HepG2 (cell line): ENCODE results near the gene RPUSD2. TPM values are rescaled to one million over a fixed set of nuclear protein-coding genes. Genes with fewer than 3 reads are reported as not detected.

Experiments
- ATAC-seq: fragments of 200-7000 bp; cut with Tn5 transposase; 3 replicates; pipeline ENCODE4 v1.9.1; 2020; ENCODE audit warnings: mild to moderate bottlenecking, moderate library complexity
- BruUV-seq: library from RNA; stranded (reverse); fragments of 400-500 nt; replicated peaks from 2 replicates; lab custom pipeline; 2021; lab: Mats Ljungman, UMichigan
- CTCF ChIA-PET: fragments of 300-600 bp; formaldehyde crosslinking; extraction: SDS; loops from one replicate; lab custom pipeline; 2021; ENCODE audit warnings: low total read pairs, inconsistent platforms, low intra/inter-chr PET ratio; lab: Yijun Ruan, JAX
- POLR2A ChIA-PET: fragments of 350-600 bp; sonication (Branson Sonifier 250); formaldehyde crosslinking; loops from one replicate; lab custom pipeline; 2020; ENCODE audit warnings: antibody characterized with exemption, inconsistent platforms; lab: Yijun Ruan, JAX
- DNase-seq: peaks from one replicate; pipeline ENCODE4 v3.0.0-alpha.2; 2015; ENCODE audit warnings: low spot score
- FAIRE-seq: peaks from 3 replicates; lab custom pipeline; 2011; peaks lifted over from hg19 to GRCh38; lab: Jason Lieb, UNC
- H2AFZ ChIP-seq: one replicate; pipeline ENCODE4 v1.6.1; 2011; ENCODE audit warnings: low read length, inconsistent platforms
- H3K27ac ChIP-seq: fragments of 300-600 bp; 3 replicates; pipeline ENCODE4 v1.8.0; 2011; ENCODE audit warnings: mixed run types, mild to moderate bottlenecking, mixed read lengths, low read length, inconsistent platforms; ENCODE audit not compliant: insufficient read depth; ENCODE audit errors: extremely low read length
- H3K27me3 ChIP-seq, 2 experiments: fragments of 200-600 bp in 1 of 2; 2 replicates in 1 of 2; 3 replicates in 1 of 2; pipeline versions ENCODE4 v1.6.0 to v1.8.0; 2011; ENCODE audit warnings: low read length in 2 of 2, mild to moderate bottlenecking in 2 of 2, moderate library complexity in 2 of 2, inconsistent platforms in 1 of 2; ENCODE audit not compliant: insufficient read depth in 2 of 2, control insufficient read depth in 1 of 2
- H3K36me3 ChIP-seq, 2 experiments: fragments of 200-600 bp in 1 of 2; replicated peaks in 1 of 2; 2 replicates in 1 of 2; 3 replicates in 1 of 2; pipeline versions ENCODE4 v1.5.1 to v1.8.0; 2011; ENCODE audit warnings: low read length in 2 of 2, inconsistent platforms in 1 of 2; ENCODE audit not compliant: insufficient read depth in 2 of 2, control insufficient read depth in 1 of 2
- H3K4me1 ChIP-seq: 2 replicates; pipeline ENCODE4 v1.5.1; 2012; ENCODE audit warnings: low read length, inconsistent platforms; ENCODE audit not compliant: insufficient read depth
- H3K4me2 ChIP-seq: 2 replicates; pipeline ENCODE4 v1.6.0; 2011; ENCODE audit warnings: low read depth, low read length, inconsistent platforms
- H3K4me3 ChIP-seq, 3 experiments: fragments of 200-600 bp in 1 of 3; sonication (generic), shearing (Covaris generic) in 1 of 3; replicated peaks in 1 of 3; 2 replicates each; pipeline ENCODE4 v1.5.1; 2011 to 2016; ENCODE audit warnings: low read length in 3 of 3, inconsistent platforms in 2 of 3, low read depth in 2 of 3, mild to moderate bottlenecking in 2 of 3, control low read depth in 1 of 3, mixed read lengths in 1 of 3; ENCODE audit not compliant: insufficient read depth in 1 of 3
- H3K79me2 ChIP-seq: one replicate; pipeline ENCODE4 v1.6.1; 2011; ENCODE audit warnings: low read length, inconsistent platforms; ENCODE audit not compliant: insufficient read depth
- H3K9ac ChIP-seq: 2 replicates; pipeline ENCODE4 v1.6.0; 2011; ENCODE audit warnings: mild to moderate bottlenecking, low read depth, low read length, inconsistent platforms; ENCODE audit not compliant: insufficient read depth
- H3K9me3 ChIP-seq: 2 replicates; pipeline ENCODE4 v1.5.1; 2012; ENCODE audit warnings: mild to moderate bottlenecking, low read length
- H4K20me1 ChIP-seq: 2 replicates; pipeline ENCODE4 v1.6.0; 2011; ENCODE audit warnings: inconsistent platforms, mild to moderate bottlenecking, low read length, moderate library complexity; ENCODE audit not compliant: insufficient read depth
- ADNP ChIP-seq: sonication (generic); formaldehyde crosslinking; IDR thresholded peaks from 2 replicates; pipeline ENCODE4 v1.4.0; 2020; ENCODE audit warnings: missing genetic modification reagents
- ARHGAP35 ChIP-seq: sonication (generic); formaldehyde crosslinking; IDR thresholded peaks from 2 replicates; pipeline ENCODE4 v1.9.0; 2022; ENCODE audit warnings: mild to moderate bottlenecking, inconsistent platforms, moderate library complexity, missing genetic modification reagents, borderline replicate concordance
- ATF3 ChIP-seq: sonication (generic); formaldehyde crosslinking; IDR thresholded peaks from 2 replicates; pipeline ENCODE4 v1.4.0; 2020; ENCODE audit warnings: missing genetic modification reagents
- BHLHE40 ChIP-seq: IDR thresholded peaks from 2 replicates; pipeline ENCODE4 v1.6.1; 2011; ENCODE audit warnings: low read length, improper control_type of control experiment
- EEA1 ChIP-seq: sonication (generic); formaldehyde crosslinking; IDR thresholded peaks from 2 replicates; pipeline ENCODE4 v1.5.1; 2020; ENCODE audit warnings: mild to moderate bottlenecking, missing genetic modification reagents, borderline replicate concordance
- FOXK2 ChIP-seq: fragments of 450-650 bp; IDR thresholded peaks from 2 replicates; pipeline ENCODE4 v1.6.1; 2016
- HNRNPH1 ChIP-seq: fragments of 200-400 bp; formaldehyde crosslinking; optimal IDR thresholded peaks from 2 replicates; pipeline ENCODE3; 2017; ENCODE audit warnings: mild to moderate bottlenecking, low read depth, low read length
- IKZF4 ChIP-seq: sonication (generic); formaldehyde crosslinking; IDR thresholded peaks from 2 replicates; pipeline ENCODE4 v1.5.1; 2020; ENCODE audit warnings: borderline replicate concordance, mild to moderate bottlenecking, low read depth, missing genetic modification reagents; ENCODE audit errors: not compliant biosample characterization
- PCBP2 ChIP-seq: fragments of 200-400 bp; formaldehyde crosslinking; optimal IDR thresholded peaks from 2 replicates; pipeline ENCODE3; 2018; ENCODE audit warnings: low read length, low read depth; ENCODE audit not compliant: poor library complexity, severe bottlenecking
- ZFX ChIP-seq: sonication (generic); formaldehyde crosslinking; IDR thresholded peaks from 2 replicates; pipeline ENCODE4 v1.4.0; 2020; ENCODE audit warnings: mild to moderate bottlenecking, low read depth, missing genetic modification reagents, moderate library complexity
- ZNF546 ChIP-seq: sonication (generic); formaldehyde crosslinking; conservative IDR thresholded peaks from 2 replicates; pipeline ENCODE4 v1.8.1; 2023; ENCODE audit warnings: mild to moderate bottlenecking, missing genetic modification reagents
- ZSCAN21 ChIP-seq: sonication (generic); formaldehyde crosslinking; IDR thresholded peaks from 2 replicates; pipeline ENCODE4 v1.8.0; 2022; ENCODE audit warnings: mild to moderate bottlenecking, missing genetic modification reagents, moderate library complexity, borderline replicate concordance
- ZZZ3 ChIP-seq: sonication (generic); formaldehyde crosslinking; IDR thresholded peaks from 2 replicates; pipeline ENCODE4 v1.4.0; 2020; ENCODE audit warnings: missing genetic modification reagents, mild to moderate bottlenecking, borderline replicate concordance
- WGBS: methylation state at CpG from one replicate; pipeline ENCODE4 v1.1.6; 2017; ENCODE audit warnings: low lambda C conversion rate; 5-methylcytosine and 5-hydroxymethylcytosine counted together
- in situ Hi-C: cut with HindIII; loops from 2 replicates; pipeline ENCODE4 v1.10.0; 2017; ENCODE audit warnings: low pct_unique_long_range_greater_than_20kb; ENCODE audit not compliant: extremely low pct_ligation_motif_present
- intact Hi-C: fragments of 100-400 bp; cut with micrococcal nuclease; formaldehyde crosslinking; loops from one replicate; pipeline ENCODE4 v1.10.0; 2022; ENCODE audit not compliant: unreplicated experiment
- polyA plus RNA-seq, 8 experiments: library from polyadenylated mRNA; depleted of rRNA in 3 of 8; stranded (reverse) in 7 of 8; unstranded in 1 of 8; fragments of >200 nt; fragmentation: Illumina TruSeq in 4 of 8; extraction: Trizol in 4 of 8; gene quantifications; 2 replicates each; pipeline versions ENCODE4 v1.2.1 to v1.2.3, GENCODE V29; 2011 to 2016; ENCODE audit warnings: low read depth in 4 of 8, missing spikeins in 1 of 8, mixed read lengths in 1 of 8; ENCODE audit not compliant: insufficient read depth in 1 of 8
- total RNA-seq, 5 experiments: library from RNA; depleted of rRNA; stranded (reverse); fragments of >200 nt; fragmentation: Illumina TruSeq; extraction: Trizol; gene quantifications; 2 replicates each; pipeline ENCODE4 v1.2.3, GENCODE V29; 2016; ENCODE audit warnings: low read depth in 1 of 5

RPUSD2 gene
- total and polyA plus RNA-seq, 2 of the 13 experiments (the other 11 are each of a cell fraction or from before 2014, with no cell fraction given), result 8.6 to 14.5 TPM

GRCh38 chr15:40525855-40526254, 43.2 kb upstream of the RPUSD2 start:
- in situ Hi-C loops, result no loop called here
- H3K9me3 ChIP-seq, result no peaks in the 10 kb centered on the region
- no peak overlapping the region for H2AFZ ChIP-seq
- no peaks in the 10 kb centered on the region for H4K20me1 ChIP-seq
- H3K79me2 ChIP-seq, result no peaks in the 10 kb centered on the region
- H3K9ac ChIP-seq, result no peak overlapping the region
- FAIRE-seq (no peak), ATAC-seq (peak; percentile 35; the same call in 2 of the 3 replicates), DNase-seq (no peak)
- no peak for TF ChIP-seq ARHGAP35 (CRISPR knock-in tag)
- TF ChIP-seq BHLHE40, result no peak
- TF ChIP-seq PCBP2, result no peak
- no peak for TF ChIP-seq ADNP
- TF ChIP-seq ZFX, result no peak
- TF ChIP-seq EEA1 (CRISPR knock-in tag), result no peak
- TF ChIP-seq HNRNPH1, result no peak
- no peak for TF ChIP-seq IKZF4 (CRISPR knock-in tag)
- TF ChIP-seq FOXK2, result no peak
- TF ChIP-seq ZNF546 (CRISPR knock-in tag), result no peak
- no peak for TF ChIP-seq ZZZ3 (CRISPR knock-in tag)
- TF ChIP-seq ZSCAN21 (CRISPR knock-in tag), result no peak
- no peak for TF ChIP-seq ATF3
- 18% methylated on average over 3 of the region's 3 CpGs for WGBS
- H3K4me1 ChIP-seq, result 0 out of 2 replicates have a peak, but pooled peaks cover 8% of the 10 kb centered on the region
- H3K4me3 ChIP-seq, result no peak overlapping the region
- CTCF ChIA-PET, result no interaction called here
- no peak overlapping the region for H3K4me2 ChIP-seq
- intact Hi-C loops, result no loop called here
- POLR2A ChIA-PET, result no interaction called here
- no TSS peak for BruUV-seq
- H3K27ac ChIP-seq, result no peak overlapping the region
- no peaks in the 10 kb centered on the region; a peak in 1 of 5 replicates for H3K27me3 ChIP-seq
- H3K36me3 ChIP-seq, result no peaks in the 10 kb centered on the region
